HCT116 (cell line): ENCODE measurements around the gene SLC25A17. TPM values are rescaled to one million over a fixed set of nuclear protein-coding genes. Genes with fewer than 3 reads are reported as not detected.

Experiments
- ATAC-seq: fragments of 200-7000 bp; cut with Tn5 transposase; 2 replicates; pipeline ENCODE4 v1.9.1; 2020; ENCODE audit warnings: mild to moderate bottlenecking, moderate library complexity
- BruUV-seq: library from RNA; stranded (reverse); fragments of 400-500 nt; replicated peaks from 2 replicates; lab custom pipeline; 2021; lab: Mats Ljungman, UMichigan
- CTCF ChIA-PET: fragments of 300-600 bp; sonication (Branson Sonifier 250); formaldehyde crosslinking; loops from one replicate; lab custom pipeline; 2021; ENCODE audit warnings: antibody characterized with exemption; lab: Charles Lee
- POLR2A ChIA-PET: fragments of 300-600, 350-600 bp; sonication (Branson Sonifier 250); formaldehyde crosslinking; loops from one replicate; lab custom pipeline; 2021; ENCODE audit warnings: antibody characterized with exemption; lab: Charles Lee
- RAD21 ChIA-PET, 2 experiments: fragments of 300-600 bp; sonication (Branson Sonifier 250); formaldehyde crosslinking; loops; one replicate each; lab custom pipeline; 2023; ENCODE audit warnings: low total read pairs in 2 of 2; ENCODE audit not compliant: uncharacterized antibody in 2 of 2, unreplicated experiment in 2 of 2, low non-redundant PET in 1 of 2; lab: Charles Lee
- DNase-seq: peaks from one replicate; pipeline ENCODE4 v3.0.0-alpha.2; 2010; ENCODE audit warnings: low read depth, low spot score
- H2AFZ ChIP-seq: fragments of 200-600 bp; shearing (Covaris generic), sonication (generic); 2 replicates; pipeline ENCODE4 v1.6.1; 2017; ENCODE audit warnings: low read depth, mixed run types, mixed read lengths, antibody characterized with exemption, low read length; ENCODE audit not compliant: poor library complexity, severe bottlenecking
- H3K27ac ChIP-seq: 2 replicates; pipeline ENCODE4 v1.5.1; 2012; ENCODE audit warnings: low read depth, low read length
- H3K27me3 ChIP-seq: fragments of 200-600 bp; sonication (generic); 2 replicates; pipeline ENCODE4 v1.6.1; 2016; ENCODE audit warnings: mixed run types, low read length, mixed read lengths; ENCODE audit not compliant: insufficient read depth
- H3K36me3 ChIP-seq, 2 experiments: fragments of 200-500 bp in 1 of 2; fragments of 200-600 bp in 1 of 2; sonication (Bioruptor generic) in 1 of 2; sonication (generic) in 1 of 2; 2 replicates each; pipeline versions ENCODE4 v1.5.1 to v1.6.1; 2014 to 2016; ENCODE audit warnings: low read length in 2 of 2, inconsistent platforms in 1 of 2, mixed read lengths in 1 of 2, mixed run types in 1 of 2; ENCODE audit not compliant: insufficient read depth in 2 of 2, control insufficient read depth in 1 of 2
- H3K4me1 ChIP-seq, 2 experiments: fragments of 200-600 bp in 1 of 2; sonication (generic) in 1 of 2; 2 replicates each; pipeline versions ENCODE4 v1.5.1 to v1.6.1; 2012 to 2017; ENCODE audit warnings: low read length in 2 of 2, inconsistent platforms in 1 of 2, mild to moderate bottlenecking in 1 of 2, mixed read lengths in 1 of 2, mixed run types in 1 of 2, moderate library complexity in 1 of 2; ENCODE audit not compliant: insufficient read depth in 2 of 2, control insufficient read depth in 1 of 2
- H3K4me2 ChIP-seq: fragments of 200-600 bp; sonication (generic); 2 replicates; pipeline ENCODE4 v1.6.1; 2017; ENCODE audit warnings: mixed run types, low read length, mixed read lengths
- H3K4me3 ChIP-seq, 2 experiments: fragments of 200-600 bp in 1 of 2; sonication (generic) in 1 of 2; replicated peaks in 1 of 2; 2 replicates each; pipeline ENCODE4 v1.5.1; 2011 to 2016; ENCODE audit warnings: low read length in 2 of 2, control low read depth in 1 of 2, low read depth in 1 of 2, mild to moderate bottlenecking in 1 of 2, mixed read lengths in 1 of 2, mixed run types in 1 of 2
- H3K79me2 ChIP-seq: fragments of 200-600 bp; sonication (generic); 2 replicates; pipeline ENCODE4 v1.6.1; 2017; ENCODE audit warnings: mild to moderate bottlenecking, mixed run types, low read length, moderate library complexity, mixed read lengths; ENCODE audit not compliant: insufficient read depth
- H3K9ac ChIP-seq: fragments of 200-600 bp; sonication (generic); 2 replicates; pipeline ENCODE4 v1.6.1; 2016; ENCODE audit warnings: low read length, mixed read lengths
- H3K9me2 ChIP-seq: fragments of 200-600 bp; sonication (generic), shearing (Covaris generic); 2 replicates; pipeline ENCODE4 v1.6.1; 2017; ENCODE audit warnings: mixed run types, mild to moderate bottlenecking, moderate library complexity; ENCODE audit not compliant: insufficient read depth
- H3K9me3 ChIP-seq, 2 experiments: fragments of 200-500 bp in 1 of 2; fragments of 200-600 bp in 1 of 2; sonication (Bioruptor generic) in 1 of 2; sonication (generic) in 1 of 2; 2 replicates each; pipeline ENCODE4 v1.6.1; 2014 to 2017; ENCODE audit warnings: low read length in 2 of 2, mixed read lengths in 2 of 2, inconsistent platforms in 1 of 2, low read depth in 1 of 2, mild to moderate bottlenecking in 1 of 2, mixed run types in 1 of 2, moderate library complexity in 1 of 2; ENCODE audit not compliant: control insufficient read depth in 1 of 2, insufficient read depth in 1 of 2
- H4K20me1 ChIP-seq: fragments of 200-600 bp; sonication (generic), shearing (Covaris generic); 2 replicates; pipeline ENCODE4 v1.6.1; 2017; ENCODE audit warnings: mixed run types, mild to moderate bottlenecking, moderate library complexity; ENCODE audit not compliant: insufficient read depth
- ELF1 ChIP-seq: IDR thresholded peaks from 2 replicates; pipeline ENCODE4 v1.6.1; 2012; ENCODE audit warnings: low read depth, borderline replicate concordance
- JUND ChIP-seq: IDR thresholded peaks from 2 replicates; pipeline ENCODE4 v1.6.1; 2012
- RAD21 ChIP-seq: IDR thresholded peaks from 2 replicates; pipeline ENCODE4 v1.6.1; 2012; ENCODE audit warnings: low read depth, mild to moderate bottlenecking
- YY1 ChIP-seq: IDR thresholded peaks from 2 replicates; pipeline ENCODE4 v1.6.1; 2011; ENCODE audit warnings: low read length, low read depth, moderate library complexity, mild to moderate bottlenecking; ENCODE audit not compliant: insufficient replicate concordance; ENCODE audit errors: extremely low read depth
- ZFX ChIP-seq: fragments of 450-650 bp; IDR thresholded peaks from 2 replicates; pipeline ENCODE4 v1.6.1; 2017
- intact Hi-C: fragments of 100-400 bp; cut with micrococcal nuclease; formaldehyde crosslinking; loops from 2 replicates; pipeline ENCODE4 v1.10.0; 2022
- total RNA-seq: library from RNA; stranded (reverse); gene quantifications from one replicate; pipeline ENCODE4 v1.2.1, GENCODE V29; 2021; ENCODE audit not compliant: unreplicated experiment
- TF ChIP-seq, protein P1 (sequence below): IDR thresholded peaks from 2 replicates; pipeline ENCODE4 v1.6.1; 2012; ENCODE audit warnings: low read depth
- TF ChIP-seq, protein P2 (sequence below): IDR thresholded peaks from 2 replicates; pipeline ENCODE4 v1.6.1; 2011; ENCODE audit warnings: mild to moderate bottlenecking, low read length, moderate library complexity; ENCODE audit not compliant: insufficient replicate concordance; ENCODE audit errors: extremely low read depth
- TF ChIP-seq, protein P3 (sequence below), 3 experiments: fragments of 200-600 bp in 1 of 3; sonication (generic) in 1 of 3; IDR thresholded peaks in 2 of 3; conservative IDR thresholded peaks in 1 of 3; 2 replicates each; pipeline ENCODE4 v1.5.1; 2012 to 2017; ENCODE audit warnings: low read depth in 2 of 3, low read length in 2 of 3, antibody characterized with exemption in 1 of 3, borderline replicate concordance in 1 of 3, control low read depth in 1 of 3, mild to moderate bottlenecking in 1 of 3, mixed read lengths in 1 of 3, mixed run types in 1 of 3, moderate library complexity in 1 of 3; ENCODE audit not compliant: insufficient read depth in 1 of 3

SLC25A17 gene
- total RNA-seq, 1 experiment from 2014 or later: 16.6 TPM

DNA sequence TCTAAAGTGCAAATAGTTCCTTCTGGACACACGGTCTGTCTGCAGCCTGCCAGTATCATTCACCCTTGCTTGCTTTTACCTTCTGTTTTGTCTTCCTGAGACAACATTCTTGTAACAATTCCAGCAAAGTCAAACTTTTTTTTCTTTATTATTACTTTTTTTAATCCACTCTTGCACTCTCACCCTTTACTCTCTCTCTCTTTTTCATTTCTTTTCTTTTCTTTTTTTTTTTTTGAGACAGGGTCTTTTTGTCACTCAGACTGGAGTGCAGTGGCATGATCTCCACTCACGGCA, 86.2 kb downstream of the SLC25A17 start:
- no TSS peak for BruUV-seq
- peaks cover 12 to 17% of the 10 kb centered on the region in 2 experiments for H3K4me1 ChIP-seq
- RAD21 ChIA-PET: no interaction called here
- intact Hi-C loops: no loop called here
- H3K9ac ChIP-seq: 0 out of 2 replicates have a peak overlapping the region, but pooled peaks have one; percentile 35
- no peak overlapping the region for H3K27ac ChIP-seq
- no peaks in the 10 kb centered on the region for H3K79me2 ChIP-seq
- H3K9me2 ChIP-seq: no peaks in the 10 kb centered on the region
- H3K9me3 ChIP-seq: no peaks in the 10 kb centered on the region
- H2AFZ ChIP-seq: peak overlapping the region; percentile 99
- H3K27me3 ChIP-seq: no peaks in the 10 kb centered on the region
- TF ChIP-seq, protein P1, sequence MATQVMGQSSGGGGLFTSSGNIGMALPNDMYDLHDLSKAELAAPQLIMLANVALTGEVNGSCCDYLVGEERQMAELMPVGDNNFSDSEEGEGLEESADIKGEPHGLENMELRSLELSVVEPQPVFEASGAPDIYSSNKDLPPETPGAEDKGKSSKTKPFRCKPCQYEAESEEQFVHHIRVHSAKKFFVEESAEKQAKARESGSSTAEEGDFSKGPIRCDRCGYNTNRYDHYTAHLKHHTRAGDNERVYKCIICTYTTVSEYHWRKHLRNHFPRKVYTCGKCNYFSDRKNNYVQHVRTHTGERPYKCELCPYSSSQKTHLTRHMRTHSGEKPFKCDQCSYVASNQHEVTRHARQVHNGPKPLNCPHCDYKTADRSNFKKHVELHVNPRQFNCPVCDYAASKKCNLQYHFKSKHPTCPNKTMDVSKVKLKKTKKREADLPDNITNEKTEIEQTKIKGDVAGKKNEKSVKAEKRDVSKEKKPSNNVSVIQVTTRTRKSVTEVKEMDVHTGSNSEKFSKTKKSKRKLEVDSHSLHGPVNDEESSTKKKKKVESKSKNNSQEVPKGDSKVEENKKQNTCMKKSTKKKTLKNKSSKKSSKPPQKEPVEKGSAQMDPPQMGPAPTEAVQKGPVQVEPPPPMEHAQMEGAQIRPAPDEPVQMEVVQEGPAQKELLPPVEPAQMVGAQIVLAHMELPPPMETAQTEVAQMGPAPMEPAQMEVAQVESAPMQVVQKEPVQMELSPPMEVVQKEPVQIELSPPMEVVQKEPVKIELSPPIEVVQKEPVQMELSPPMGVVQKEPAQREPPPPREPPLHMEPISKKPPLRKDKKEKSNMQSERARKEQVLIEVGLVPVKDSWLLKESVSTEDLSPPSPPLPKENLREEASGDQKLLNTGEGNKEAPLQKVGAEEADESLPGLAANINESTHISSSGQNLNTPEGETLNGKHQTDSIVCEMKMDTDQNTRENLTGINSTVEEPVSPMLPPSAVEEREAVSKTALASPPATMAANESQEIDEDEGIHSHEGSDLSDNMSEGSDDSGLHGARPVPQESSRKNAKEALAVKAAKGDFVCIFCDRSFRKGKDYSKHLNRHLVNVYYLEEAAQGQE: no peak
- no peak for TF ChIP-seq ZFX
- no peak for TF ChIP-seq ELF1
- TF ChIP-seq, protein P2, sequence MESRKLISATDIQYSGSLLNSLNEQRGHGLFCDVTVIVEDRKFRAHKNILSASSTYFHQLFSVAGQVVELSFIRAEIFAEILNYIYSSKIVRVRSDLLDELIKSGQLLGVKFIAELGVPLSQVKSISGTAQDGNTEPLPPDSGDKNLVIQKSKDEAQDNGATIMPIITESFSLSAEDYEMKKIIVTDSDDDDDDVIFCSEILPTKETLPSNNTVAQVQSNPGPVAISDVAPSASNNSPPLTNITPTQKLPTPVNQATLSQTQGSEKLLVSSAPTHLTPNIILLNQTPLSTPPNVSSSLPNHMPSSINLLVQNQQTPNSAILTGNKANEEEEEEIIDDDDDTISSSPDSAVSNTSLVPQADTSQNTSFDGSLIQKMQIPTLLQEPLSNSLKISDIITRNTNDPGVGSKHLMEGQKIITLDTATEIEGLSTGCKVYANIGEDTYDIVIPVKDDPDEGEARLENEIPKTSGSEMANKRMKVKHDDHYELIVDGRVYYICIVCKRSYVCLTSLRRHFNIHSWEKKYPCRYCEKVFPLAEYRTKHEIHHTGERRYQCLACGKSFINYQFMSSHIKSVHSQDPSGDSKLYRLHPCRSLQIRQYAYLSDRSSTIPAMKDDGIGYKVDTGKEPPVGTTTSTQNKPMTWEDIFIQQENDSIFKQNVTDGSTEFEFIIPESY: no peak
- no peak for TF ChIP-seq RAD21
- TF ChIP-seq, protein P3, sequence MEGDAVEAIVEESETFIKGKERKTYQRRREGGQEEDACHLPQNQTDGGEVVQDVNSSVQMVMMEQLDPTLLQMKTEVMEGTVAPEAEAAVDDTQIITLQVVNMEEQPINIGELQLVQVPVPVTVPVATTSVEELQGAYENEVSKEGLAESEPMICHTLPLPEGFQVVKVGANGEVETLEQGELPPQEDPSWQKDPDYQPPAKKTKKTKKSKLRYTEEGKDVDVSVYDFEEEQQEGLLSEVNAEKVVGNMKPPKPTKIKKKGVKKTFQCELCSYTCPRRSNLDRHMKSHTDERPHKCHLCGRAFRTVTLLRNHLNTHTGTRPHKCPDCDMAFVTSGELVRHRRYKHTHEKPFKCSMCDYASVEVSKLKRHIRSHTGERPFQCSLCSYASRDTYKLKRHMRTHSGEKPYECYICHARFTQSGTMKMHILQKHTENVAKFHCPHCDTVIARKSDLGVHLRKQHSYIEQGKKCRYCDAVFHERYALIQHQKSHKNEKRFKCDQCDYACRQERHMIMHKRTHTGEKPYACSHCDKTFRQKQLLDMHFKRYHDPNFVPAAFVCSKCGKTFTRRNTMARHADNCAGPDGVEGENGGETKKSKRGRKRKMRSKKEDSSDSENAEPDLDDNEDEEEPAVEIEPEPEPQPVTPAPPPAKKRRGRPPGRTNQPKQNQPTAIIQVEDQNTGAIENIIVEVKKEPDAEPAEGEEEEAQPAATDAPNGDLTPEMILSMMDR (IDR thresholded peaks at IDR 0.05 in 2 of 3, conservative IDR thresholded peaks at IDR 0.05 in 1 of 3; ENCODE audit: borderline replicate concordance in 1 of 3, insufficient read depth in 1 of 3, low read depth in 2 of 3, low read length in 2 of 3): no peak
- TF ChIP-seq YY1: no peak
- TF ChIP-seq JUND: no peak
- peak overlapping the region; percentile 57 for H3K4me2 ChIP-seq
- CTCF ChIA-PET: interaction anchor here (0.8 kb wide), 1 partner anchor 50 kb away, joined by 3 read pairs; no protein-coding TSS in a partner anchor
- DNase-seq (no peak), ATAC-seq (no peak)
- H3K4me3 ChIP-seq: no peak overlapping the region
- no peaks in the 10 kb centered on the region for H3K36me3 ChIP-seq
- POLR2A ChIA-PET: no interaction called here
- no peaks in the 10 kb centered on the region for H4K20me1 ChIP-seq
